SU-DHL-6 (cell line): ENCODE data around the gene TRIM17.

ENCODE experiments used
- H2AFZ ChIP-seq: fragments of 200-600 bp; sonication (generic); 2 replicates; pipeline ENCODE4 v1.6.1; 2014; ENCODE audit warnings: low read depth, mild to moderate bottlenecking, moderate library complexity, mixed read lengths, antibody characterized with exemption, low read length; ENCODE audit not compliant: severe bottlenecking
- H3F3A ChIP-seq: fragments of 200-600 bp; shearing (Covaris generic); 2 replicates; pipeline ENCODE4 v1.6.0; 2016; ENCODE audit warnings: antibody characterized with exemption, mild to moderate bottlenecking; ENCODE audit not compliant: insufficient read depth
- H3K27ac ChIP-seq: fragments of 200-600 bp; sonication (generic); 2 replicates; pipeline ENCODE4 v1.5.1; 2016; ENCODE audit warnings: low read depth, mild to moderate bottlenecking, low read length, moderate library complexity, mixed read lengths
- H3K27me3 ChIP-seq: fragments of 200-600 bp; sonication (generic), shearing (Covaris generic); 2 replicates; pipeline ENCODE4 v1.6.0; 2014; ENCODE audit warnings: mild to moderate bottlenecking, low read length
- H3K36me3 ChIP-seq: fragments of 200-600 bp; sonication (generic); 2 replicates; pipeline ENCODE4 v1.6.1; 2014; ENCODE audit warnings: mild to moderate bottlenecking, low read length, mixed read lengths
- H3K4me2 ChIP-seq: fragments of 300-600, 200-600 bp; shearing (Covaris generic), sonication (generic); 2 replicates; pipeline ENCODE4 v1.6.0; 2014; ENCODE audit warnings: low read length, low read depth, mild to moderate bottlenecking; ENCODE audit not compliant: poor library complexity, severe bottlenecking
- H3K4me3 ChIP-seq: fragments of 200-600 bp; sonication (generic); 2 replicates; pipeline ENCODE4 v1.5.1; 2014; ENCODE audit warnings: antibody characterized with exemption, low read length, mild to moderate bottlenecking, mixed read lengths; ENCODE audit not compliant: insufficient read depth, poor library complexity, severe bottlenecking
- H3K79me2 ChIP-seq: fragments of 200-600 bp; sonication (generic); 2 replicates; pipeline ENCODE4 v1.6.1; 2014; ENCODE audit warnings: mild to moderate bottlenecking, low read length, moderate library complexity; ENCODE audit not compliant: insufficient read depth
- H3K9ac ChIP-seq: fragments of 200-600 bp; sonication (generic); 2 replicates; pipeline ENCODE4 v1.7.0; 2014; ENCODE audit warnings: mild to moderate bottlenecking, low read length
- H3K9me2 ChIP-seq: fragments of 200-600 bp; sonication (generic); replicated peaks from 2 replicates; pipeline ENCODE4 v1.6.1; 2014; ENCODE audit warnings: low read length; ENCODE audit not compliant: insufficient read depth
- H3K9me3 ChIP-seq: fragments of 200-600 bp; sonication (generic); 2 replicates; pipeline ENCODE4 v1.6.1; 2014; ENCODE audit warnings: low read length, mixed read lengths; ENCODE audit not compliant: insufficient read depth
- H4K20me1 ChIP-seq: fragments of 200-600 bp; sonication (generic); 2 replicates; pipeline ENCODE4 v1.6.1; 2014; ENCODE audit warnings: low read depth, mild to moderate bottlenecking, antibody characterized with exemption, low read length, moderate library complexity, mixed read lengths
- CTCF ChIP-seq: fragments of 200-600 bp; sonication (generic); IDR thresholded peaks from one replicate; pipeline ENCODE4 v1.5.1; 2017; ENCODE audit warnings: antibody characterized with exemption, mild to moderate bottlenecking, low read length, moderate library complexity; ENCODE audit not compliant: insufficient read depth, poor library complexity, severe bottlenecking
- EZH2phosphoT487 ChIP-seq: fragments of 200-600 bp; sonication (generic), shearing (Covaris generic); conservative IDR thresholded peaks from 2 replicates; pipeline ENCODE4 v1.6.1; 2018; ENCODE audit warnings: mild to moderate bottlenecking, antibody characterized with exemption, low read length, moderate library complexity, mixed read lengths

The TRIM17 gene

GRCh38 chr1:228416217-228416933, at the start of gene TRIM17:
Gene TRIM17 (minus strand): TSS chr1:228416861. CDS start chr1:228415072, 1,789 bp downstream.
- no peak within 1 kb of the TSS for H2AFZ ChIP-seq
- no peaks in the 10 kb centered on the region for H3K79me2 ChIP-seq
- H3K27ac ChIP-seq: no peak within 1 kb of the TSS
- no peak within 1 kb of the TSS for H3K4me2 ChIP-seq
- H3K9me2 ChIP-seq: no peaks in the 10 kb centered on the region
- no peaks in the 10 kb centered on the region for H3K36me3 ChIP-seq
- H3K4me3 ChIP-seq: no peak within 1 kb of the TSS
- H4K20me1 ChIP-seq: peaks cover 4% of the 10 kb centered on the region
- TF ChIP-seq CTCF: no peak
- TF ChIP-seq EZH2phosphoT487: no peak
- H3K27me3 ChIP-seq: no peaks in the 10 kb centered on the region
- no peaks in the 10 kb centered on the region for H3F3A ChIP-seq
- H3K9me3 ChIP-seq: no peaks in the 10 kb centered on the region
- H3K9ac ChIP-seq: no peak within 1 kb of the TSS

DNA sequence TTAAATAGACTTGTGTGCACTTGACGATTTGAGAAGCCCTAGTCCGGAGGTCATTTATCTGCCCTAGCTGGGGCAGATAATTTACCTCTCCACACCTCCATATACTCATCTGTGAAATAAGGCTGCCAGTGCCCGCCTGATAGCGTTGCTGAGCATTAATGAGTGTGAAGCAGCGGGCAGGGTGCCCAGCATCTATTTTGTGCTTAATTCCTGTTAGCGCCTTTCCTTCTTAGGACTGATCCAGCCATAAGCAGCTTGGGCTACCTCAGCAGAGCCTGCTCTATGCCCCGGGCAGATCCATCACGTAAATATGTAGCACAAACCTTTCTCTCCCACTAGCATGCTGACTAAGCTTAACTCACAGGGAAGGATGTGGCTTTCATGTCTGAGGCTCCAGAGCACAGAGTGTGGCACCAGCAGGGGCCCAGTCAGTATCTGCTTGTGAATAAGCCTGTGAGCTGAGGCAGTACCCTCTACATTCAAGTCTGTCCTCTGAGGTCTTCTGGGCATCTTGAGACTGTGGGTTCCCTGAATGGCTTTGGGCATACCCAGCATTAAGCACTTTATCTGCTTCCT, 49.0 kb upstream of the TRIM17 start:
- no peak overlapping the region for H3K4me2 ChIP-seq
- H3K79me2 ChIP-seq: no peaks in the 10 kb centered on the region
- H2AFZ ChIP-seq: no peak overlapping the region
- H3K9me2 ChIP-seq: no peaks in the 10 kb centered on the region
- H3K27ac ChIP-seq: no peak overlapping the region
- H3K4me3 ChIP-seq: no peak overlapping the region
- no peaks in the 10 kb centered on the region for H4K20me1 ChIP-seq
- H3K36me3 ChIP-seq: no peaks in the 10 kb centered on the region
- no peak overlapping the region for H3K9ac ChIP-seq
- H3F3A ChIP-seq: no peaks in the 10 kb centered on the region
- TF ChIP-seq EZH2phosphoT487 (no peak), CTCF (no peak)
- no peaks in the 10 kb centered on the region for H3K27me3 ChIP-seq
- no peaks in the 10 kb centered on the region for H3K9me3 ChIP-seq

- H2AFZ ChIP-seq: no peak overlapping the region
- H3K36me3 ChIP-seq: no peaks in the 10 kb centered on the region
- no peak overlapping the region for H3K27ac ChIP-seq
- H3K4me3 ChIP-seq: no peak overlapping the region
- no peaks in the 10 kb centered on the region for H3F3A ChIP-seq
- TF ChIP-seq EZH2phosphoT487 (no peak), CTCF (no peak)
- H3K9ac ChIP-seq: no peak overlapping the region
- no peaks in the 10 kb centered on the region for H3K27me3 ChIP-seq
- no peaks in the 10 kb centered on the region for H4K20me1 ChIP-seq
- no peaks in the 10 kb centered on the region for H3K79me2 ChIP-seq
- no peaks in the 10 kb centered on the region for H3K9me3 ChIP-seq
- H3K4me2 ChIP-seq: no peak overlapping the region
- no peaks in the 10 kb centered on the region for H3K9me2 ChIP-seq
Measured at GRCh38 chr1:228465141-228465540, 48.5 kb upstream of the TRIM17 start.
